ENCODE data around the gene HS3ST3A1.

HS3ST3A1 gene

DNA sequence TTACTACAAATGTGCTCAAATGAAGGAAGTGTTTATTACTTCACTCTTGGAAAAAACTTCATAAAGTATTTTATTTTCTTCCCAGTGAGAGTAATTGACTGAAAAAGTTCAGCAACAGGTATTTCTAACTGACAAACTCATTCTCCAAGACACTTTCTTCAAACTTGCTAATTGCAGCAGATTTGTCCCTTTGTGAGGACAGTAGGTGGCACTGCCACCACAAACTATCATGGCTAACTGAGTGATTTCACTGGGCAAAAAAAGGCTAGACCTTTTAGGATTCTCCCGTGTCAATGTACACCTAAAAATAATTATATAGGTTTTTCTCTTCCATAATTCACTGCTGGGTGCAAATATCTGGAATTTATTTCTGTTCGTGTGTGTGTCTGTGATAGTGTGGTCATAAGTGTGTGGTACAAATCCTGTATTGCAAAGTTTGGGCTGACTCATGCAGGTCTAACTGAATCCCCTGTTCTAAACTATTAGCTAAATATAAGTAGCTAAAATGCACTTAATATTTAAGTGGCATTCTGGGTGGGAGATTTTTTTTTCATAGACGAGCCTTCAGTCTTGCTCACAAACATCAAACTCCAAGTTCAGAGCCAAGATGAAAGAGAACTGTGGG lies 3.9 kb downstream of the HS3ST3A1 start:
- DNase-seq = peak in 1 of 2 experiments; percentile 57

DNA sequence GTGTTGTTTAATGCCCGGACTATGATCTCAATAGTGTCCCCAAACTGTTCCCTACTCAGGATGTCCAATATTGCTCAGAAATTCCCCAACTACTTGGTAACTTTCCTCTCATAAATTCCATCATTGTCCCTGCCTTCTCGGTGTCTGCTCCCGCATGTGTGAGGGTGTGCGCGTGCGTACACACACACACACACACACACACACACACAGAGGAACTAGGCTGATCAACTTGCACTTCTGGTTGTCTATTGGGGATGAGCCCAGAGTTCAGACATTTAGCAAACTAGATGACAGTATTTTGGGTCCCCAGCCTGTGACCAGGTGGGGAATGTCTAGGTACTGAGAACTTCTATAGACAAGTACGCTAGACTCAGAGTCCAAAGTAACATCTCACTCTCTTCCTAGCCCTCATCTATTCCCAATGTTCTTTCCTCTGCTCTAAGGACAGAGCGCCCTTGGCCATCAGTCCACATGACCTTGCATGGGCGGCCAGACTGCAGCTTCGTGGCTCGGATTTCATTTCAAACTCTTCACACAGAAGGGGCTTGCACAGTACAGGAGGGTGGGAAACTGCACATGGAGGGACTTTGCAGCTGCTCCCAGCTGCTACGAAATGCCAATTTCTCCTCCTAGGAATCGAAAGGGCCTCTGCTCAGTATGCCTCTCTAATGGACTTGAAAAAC lies 5.3 kb downstream of the HS3ST3A1 start:
- DNase-seq = no peak

DNA sequence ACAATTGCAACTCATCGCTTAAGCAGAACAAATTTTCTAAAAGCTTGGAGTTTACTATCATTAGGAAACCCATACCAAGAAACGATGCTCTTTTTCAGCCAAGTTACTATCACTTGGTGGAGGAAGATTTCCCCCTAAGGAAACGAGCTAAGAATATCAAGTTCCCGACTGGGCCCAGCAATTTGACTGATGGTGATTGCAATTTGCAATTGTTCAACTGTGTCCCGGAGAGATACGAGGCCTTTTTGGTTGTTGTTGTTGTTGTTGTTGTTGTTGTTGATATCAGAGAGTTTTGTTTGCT lies 6.2 kb downstream of the HS3ST3A1 start:
- DNase-seq = no peak

DNA sequence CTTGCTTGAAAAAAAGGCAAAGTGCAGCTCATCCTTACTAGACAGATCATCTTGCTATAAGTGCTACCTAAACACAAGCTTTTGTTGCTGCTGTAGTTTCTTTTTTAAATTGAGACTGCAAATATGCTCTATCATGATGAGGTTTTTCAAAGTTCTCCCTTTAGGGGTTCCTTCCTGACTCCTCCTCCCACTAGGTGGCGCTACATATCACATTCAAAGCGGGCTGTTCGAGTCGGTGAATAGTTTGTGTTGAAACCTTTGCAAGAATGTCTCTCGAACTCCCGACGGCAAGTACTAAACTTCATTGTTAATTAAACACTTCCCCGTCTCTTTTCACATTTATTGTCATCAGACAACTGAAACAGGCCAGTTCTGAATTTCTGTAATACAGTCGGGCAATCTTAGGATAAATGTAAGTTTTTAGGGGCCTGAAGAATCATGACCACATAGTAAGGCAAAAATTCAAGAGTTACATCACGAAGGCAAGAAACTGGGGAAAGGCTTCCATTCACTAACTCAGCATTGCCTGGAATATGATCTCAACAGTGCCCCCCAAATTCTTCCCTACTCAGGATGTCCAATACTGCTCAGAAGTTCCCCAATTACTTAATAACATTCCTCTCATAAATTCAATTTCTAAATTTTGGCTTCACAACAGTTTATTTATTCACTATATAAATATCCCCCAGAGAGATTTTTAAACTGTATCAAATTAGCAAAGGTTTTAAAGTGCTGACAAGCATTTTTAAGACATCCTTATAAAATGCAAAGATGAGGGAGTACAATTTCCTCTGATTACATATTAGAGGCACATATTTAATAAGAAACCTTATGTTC lies 6.7 kb downstream of the HS3ST3A1 start:
- DNase-seq = peak in 1 of 2 experiments; percentile 77

DNA sequence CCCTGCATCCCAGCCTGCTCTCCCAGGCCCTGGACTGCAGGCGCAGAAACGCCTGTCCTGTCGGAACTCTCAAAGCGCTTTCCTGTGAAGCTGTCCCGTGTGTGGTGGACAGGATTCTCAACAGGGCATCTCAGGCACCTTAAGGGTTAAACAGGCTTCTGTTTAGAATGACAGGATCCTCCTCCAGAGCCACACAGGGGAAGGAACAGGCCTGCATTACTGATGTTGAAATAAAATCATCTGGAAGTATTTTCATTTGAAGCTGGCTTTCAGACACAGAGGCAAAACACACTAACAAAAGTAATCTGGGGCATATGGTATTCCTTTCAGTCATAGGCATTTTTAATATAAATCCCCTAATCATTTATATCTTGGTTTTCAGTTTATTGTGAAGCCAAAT lies 7.4 kb downstream of the HS3ST3A1 start:
- DNase-seq = no peak

DNA sequence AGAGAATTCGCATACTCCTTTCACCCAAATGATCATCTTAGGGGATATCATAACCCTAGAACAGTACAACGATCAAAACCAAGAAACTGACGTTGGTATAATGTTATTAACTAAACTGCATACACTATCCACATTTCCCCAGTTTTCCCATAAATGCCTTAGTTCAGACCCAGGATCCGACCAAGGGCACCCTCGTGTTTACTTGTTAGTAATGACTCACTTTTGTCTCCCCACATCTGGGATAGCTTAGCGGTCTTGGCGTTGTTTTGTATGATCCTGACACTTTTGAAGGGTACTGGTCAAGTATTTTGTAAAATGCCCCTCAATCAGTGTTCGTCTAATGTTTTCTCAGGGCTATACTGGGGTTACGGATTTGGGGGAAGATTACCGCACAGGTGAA lies 8.0 kb downstream of the HS3ST3A1 start:
- DNase-seq = no peak

DNA sequence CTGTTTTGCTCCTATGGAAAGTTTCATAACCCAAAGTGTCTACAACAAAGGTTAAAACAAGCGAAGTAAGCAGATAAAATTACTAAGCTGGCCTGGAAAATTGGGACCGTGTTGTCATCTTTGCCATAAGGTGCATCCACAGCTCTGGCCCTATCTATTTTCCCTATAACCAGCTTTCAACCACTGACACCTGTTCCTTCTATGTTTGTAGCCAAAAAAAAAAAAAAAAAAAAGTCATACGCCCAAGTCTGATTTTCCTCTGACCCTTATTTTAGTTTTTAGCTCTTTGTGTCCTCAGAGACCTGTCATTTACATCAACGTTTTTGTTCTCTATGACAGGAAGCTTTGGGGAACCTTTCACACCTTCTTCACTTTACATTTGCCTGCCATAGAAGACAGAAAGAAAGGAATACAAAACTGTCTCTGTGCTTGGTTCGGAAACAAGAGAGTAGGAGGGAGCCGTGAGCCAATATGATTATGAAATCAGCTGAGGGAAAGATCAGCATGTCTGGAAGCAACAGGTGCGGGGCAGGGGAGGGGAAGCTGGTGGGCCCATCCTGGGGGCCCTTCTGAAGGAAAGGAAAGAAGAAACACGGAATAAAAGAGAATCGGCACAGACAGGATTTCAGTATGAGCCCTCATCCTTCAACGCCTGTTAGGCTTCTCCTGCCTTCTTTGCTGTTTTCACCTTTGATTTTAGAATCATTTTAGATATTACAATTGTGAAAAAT lies 8.5 kb downstream of the HS3ST3A1 start:
- no peak for DNase-seq

DNA sequence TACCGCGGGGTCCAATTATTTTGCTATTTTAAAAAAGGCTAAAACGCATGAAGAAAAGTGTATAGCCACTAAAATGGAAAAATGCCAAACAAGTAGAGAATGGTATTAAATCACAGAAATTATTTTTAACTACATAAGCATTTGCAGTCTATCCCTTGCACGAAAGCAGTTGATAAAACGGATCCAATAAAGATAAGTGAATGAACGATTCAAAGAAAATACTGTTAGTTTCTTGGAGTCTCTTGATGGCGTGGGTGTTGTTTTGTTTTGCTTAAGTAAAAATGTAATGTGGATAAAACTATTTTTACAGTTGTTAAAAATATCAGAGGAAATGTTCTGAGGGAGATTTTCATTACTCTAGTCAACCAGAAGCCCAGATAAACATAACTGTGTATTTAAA lies 9.3 kb downstream of the HS3ST3A1 start:
- DNase-seq = no peak

DNA sequence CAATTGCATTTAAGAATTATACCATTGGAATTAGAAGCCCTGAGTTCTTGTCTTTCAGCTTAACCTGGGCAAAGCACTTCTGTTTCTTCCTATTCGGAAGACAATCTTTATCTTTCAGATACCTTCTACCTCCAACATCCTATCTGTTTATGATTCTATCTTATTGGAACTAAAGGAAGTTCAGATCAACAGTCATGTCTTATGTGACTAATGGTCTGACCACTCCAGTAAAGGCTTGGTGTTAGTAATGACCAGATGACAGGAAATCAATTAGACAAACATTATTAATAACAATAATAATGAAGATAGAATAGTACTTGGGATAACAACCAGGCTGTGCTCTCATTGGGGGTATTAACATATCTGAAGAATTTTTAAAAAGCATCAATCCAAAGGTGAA lies 11.3 kb downstream of the HS3ST3A1 start:
- DNase-seq = no peak

DNA sequence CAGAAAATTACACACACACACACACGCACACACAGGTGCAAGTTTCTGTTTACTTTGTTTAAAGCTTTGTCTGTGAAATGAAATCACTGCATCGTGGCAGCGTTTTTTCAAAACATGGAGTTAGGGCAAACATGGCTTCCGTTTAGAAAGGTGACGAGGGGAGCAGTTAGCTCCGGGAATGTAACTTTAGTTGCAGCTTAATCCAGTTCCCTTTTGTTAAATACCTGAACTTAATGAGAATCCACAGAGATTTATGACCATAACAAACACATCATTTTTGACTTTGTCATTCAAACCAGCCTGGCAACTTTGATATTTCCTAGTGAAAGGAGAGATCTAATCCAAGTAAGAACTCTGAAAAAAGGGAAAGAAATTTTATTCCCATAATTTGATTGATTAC lies 12.1 kb downstream of the HS3ST3A1 start:
- no peak for DNase-seq

DNA sequence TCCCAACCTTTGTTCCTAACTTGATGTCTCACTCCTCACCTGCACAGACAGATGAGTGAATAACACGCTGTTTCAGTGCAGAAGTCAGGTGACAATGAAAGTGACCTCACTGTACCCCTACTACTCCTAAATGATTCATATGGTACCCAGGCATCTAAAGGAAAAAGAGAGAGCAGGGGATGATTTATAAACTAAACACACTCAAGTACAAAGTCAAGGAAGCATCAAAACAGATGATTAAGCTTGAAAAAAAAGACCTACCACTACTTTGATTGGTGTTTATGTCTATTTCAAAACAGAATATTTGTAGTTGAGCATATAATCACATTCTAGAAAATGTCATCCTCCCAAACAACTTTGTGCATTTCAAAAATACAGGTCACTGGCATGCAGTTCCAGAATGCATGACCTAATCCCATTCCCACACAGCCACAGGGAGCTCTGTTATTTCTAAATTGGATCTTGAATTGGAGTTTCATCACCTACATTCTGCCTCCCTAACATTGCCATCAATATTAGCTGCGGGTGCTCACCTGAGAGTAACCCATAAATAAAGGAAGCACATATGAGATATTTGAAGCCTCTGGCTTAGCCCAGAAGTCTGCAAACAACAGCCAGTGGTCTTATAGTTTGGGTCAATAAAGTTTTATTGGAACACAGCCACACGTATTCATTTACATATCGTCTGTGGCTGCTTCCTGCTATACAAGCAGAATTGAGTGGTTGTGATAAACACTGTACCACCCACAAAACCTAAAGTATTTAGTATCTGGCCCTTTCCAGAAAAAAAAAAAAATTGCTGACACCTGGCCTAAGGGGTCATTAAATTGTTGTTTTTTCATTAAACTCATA lies 14.0 kb downstream of the HS3ST3A1 start:
- no peak for DNase-seq

DNA sequence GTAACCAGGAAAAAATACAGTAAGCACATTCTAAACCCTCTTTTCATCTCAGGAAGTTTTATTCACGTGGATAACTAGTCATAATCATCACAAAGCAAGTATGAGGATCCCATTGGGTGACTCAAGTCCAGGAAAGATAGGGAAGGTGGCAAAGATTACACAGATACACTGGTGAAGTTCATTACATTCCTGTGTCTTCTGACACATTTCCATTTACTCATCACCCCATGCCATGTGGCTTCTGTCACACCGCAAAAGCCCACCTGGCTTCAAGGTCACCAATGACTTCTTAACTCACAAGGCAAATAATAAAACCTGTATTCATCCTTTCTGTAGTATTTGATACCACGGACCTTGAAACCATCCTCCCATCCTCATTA lies 17.0 kb downstream of the HS3ST3A1 start:
- no peak for DNase-seq

DNA sequence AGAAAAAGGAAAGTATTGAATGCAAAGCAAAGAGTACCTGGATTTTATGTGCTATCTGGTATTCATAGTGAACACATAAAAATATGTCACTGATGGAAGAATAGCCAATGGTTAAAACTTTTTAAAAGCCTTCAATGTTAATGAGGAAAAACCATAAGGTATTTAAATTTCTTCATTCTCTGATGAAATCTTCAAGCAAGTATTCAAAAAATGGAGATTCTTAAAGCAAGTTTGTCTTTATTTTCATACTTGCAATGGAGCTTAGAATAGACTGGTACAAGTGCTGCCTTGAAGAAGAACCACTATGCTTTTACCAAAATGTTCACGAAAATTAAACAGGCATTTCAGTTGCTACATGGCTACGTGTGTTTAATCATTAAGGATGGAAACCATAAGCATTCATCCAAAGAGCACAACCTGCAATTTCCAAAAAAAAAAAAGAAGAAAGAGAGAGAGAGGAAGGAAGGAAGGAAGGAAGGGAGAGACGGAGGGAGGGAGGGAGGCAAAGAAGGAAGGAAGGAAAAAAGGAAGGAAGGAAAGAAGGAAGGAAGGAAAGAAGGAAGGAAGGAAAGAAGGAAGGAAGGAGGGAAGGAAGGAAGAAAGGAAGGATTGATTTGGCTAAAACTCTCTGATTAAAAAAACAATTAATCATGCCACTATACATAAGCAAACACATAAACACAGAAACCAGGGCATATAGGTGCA lies 17.6 kb downstream of the HS3ST3A1 start:
- DNase-seq = no peak

DNA sequence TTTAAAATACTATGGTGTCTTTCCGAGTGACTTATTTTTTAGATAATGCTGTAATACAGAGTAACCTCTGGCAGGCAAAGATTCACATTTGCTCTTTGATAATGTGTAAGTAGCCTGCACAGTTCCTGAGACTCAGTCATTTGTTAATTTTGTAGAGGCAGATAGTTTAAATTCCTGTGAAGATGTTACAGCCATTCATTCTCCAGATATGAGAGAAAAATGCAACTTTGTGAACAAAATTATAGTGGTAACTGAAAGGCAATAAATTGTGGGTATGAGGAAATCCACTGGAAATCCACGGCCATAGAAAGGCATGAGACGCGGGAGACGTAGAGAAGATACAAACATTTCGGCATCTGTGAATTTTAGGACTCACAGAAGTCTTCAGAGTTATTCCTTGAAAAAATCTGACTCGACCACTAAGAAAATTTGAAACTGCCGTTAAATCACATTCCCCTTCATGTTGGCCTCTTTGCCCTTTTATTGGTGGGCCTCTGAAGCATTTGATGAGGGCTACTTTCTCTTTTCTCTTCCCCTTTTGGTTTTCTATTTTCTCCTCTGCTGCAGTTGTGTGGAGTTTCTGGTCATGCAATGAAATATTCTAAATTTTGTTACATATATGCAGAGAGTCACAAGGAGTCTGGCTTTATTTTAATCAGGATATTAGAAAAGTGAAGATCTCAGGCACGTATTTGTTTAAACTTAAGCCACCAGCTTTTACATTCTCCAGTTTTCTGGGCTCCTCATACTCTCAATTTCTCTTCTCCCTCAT lies 18.8 kb downstream of the HS3ST3A1 start:
- DNase-seq = no peak

DNA sequence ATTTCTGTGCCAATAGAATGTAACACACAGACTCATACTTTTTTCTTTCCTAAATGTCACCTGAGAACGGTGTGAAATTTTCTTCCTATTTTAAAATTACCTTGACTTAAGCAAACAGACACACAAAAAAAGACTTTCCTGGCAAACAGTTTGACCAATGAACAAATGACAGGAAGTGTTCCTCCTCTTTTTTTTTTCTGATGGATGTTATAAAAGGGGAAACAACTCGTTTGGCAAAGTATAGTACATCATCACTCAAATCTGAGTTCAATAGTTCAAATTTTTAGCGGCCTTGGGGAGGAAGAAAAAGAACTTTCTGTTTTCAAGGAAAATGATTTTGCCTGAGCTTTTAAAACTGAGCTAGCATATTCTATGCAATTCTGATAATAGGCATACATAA lies 19.8 kb downstream of the HS3ST3A1 start:
- DNase-seq = no peak

DNA sequence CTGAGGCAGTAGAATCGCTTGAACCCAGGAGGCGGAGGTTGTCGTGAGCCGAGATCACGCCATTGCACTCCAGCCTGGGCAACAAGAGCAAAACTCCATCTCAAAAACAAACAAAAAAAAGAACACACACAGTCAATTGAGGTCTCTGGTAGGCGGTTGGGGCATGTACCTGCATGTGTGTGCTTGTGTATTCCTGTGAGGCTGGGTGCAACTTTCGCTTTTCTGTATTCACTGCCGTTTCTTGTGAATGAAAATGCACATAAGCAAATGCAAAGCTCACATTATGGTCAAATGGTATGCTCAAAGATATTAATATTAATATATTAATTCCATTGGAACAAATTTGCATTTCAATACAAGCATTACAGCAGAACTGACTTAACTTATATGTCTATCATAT lies 20.9 kb downstream of the HS3ST3A1 start:
- DNase-seq = no peak

DNA sequence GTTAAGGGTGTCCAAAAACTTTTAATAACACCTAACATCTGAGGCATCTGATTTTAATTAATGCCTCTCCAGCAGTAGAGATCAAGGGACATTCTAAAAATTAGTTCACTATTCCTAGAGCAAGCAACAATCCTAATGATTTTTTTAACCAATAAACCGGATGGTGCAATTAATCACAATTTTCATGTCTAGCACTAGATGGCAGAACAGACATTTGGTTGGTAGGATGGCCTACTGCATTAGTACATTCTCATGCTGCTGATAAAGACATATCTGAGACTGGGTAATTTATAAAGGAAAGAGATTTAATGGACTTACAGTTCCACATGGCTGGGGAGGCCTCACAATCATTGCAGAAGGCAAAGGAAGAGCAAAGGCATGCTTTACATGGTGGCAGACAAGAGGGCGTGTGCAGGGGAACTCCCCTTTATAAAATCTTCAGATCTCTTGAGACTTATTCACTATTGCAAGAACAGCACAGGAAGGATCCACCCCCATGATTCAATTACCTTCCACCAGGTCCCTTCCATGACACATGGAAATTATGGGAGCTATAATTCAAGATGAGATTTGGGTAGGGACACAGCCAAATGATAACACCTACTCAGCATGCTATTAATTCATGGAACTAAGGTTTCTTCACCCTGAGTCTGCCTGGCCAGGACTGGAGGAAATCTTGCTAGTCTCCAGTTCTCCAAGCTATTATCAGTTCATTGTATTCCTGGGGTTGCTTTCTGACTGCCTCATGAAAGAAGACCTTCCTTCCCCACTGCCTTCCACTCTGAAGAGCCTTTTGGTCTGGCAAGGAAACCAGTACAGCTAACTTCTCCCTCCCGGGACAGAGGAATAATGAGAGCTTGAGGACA lies 24.8 kb downstream of the HS3ST3A1 start:
- no peak for DNase-seq

DNA sequence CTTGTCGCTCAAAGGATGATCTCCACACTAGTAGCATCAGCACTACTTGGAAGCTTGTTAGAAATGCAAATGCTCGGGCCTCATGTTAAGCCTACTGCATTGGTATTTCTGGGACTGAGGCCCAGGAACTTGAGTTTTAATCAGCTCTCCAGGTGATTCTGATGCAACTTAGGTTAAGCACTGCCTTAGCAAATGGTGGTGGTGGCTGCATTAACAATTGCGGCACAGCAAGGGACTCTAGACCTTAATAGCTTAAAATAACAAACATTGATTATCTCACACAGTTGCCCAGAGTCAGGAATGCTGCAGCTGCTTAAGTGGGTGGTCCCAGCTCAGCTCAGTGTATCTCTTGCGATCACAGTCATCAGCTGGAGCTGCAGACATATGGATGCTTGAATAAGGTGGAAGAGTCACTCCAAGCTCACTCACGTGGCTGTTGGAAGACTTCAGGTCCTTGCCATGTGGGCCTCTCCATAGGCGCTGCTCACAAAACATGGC lies 25.8 kb downstream of the HS3ST3A1 start:
- no peak for DNase-seq

DNA sequence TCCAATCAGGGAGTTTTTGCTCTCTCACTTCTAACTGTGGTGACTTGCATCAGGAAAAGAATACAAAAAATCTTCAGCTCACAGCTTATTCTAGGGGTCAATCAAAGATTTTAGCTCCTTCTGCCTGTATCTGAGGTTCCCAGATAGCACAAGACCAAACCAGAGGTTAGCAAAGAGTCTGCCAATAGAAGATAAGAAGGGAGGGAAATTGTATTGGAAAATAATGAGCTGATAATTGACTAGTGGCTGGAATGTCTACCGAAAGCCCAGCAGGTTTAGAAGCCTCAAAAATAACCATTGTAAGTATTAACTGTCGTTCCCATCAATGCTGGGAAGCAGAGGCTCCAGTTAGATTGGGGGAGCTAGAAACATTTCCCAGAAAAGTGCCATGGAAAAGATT lies 26.3 kb downstream of the HS3ST3A1 start:
- DNase-seq = no peak

DNA sequence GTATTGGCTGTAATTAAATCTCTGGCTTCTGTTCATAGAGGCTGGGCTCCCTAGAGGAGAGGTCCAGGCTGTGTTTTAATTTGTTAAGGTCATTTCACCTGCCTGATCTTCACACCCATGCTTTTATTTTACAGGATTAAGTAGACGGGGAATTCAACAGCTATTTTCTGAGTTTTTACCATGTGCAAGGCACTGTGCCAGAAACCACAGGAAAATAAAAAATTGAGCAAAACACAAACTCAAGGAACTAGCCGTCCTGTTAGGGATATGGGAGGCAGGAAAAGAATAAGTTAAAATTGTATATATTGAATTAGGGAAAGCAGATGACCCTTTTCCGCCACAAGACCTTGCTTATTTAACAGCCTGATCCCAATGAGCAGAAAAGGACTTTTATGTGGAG lies 29.1 kb downstream of the HS3ST3A1 start:
- no peak for DNase-seq

All from SW 1271 (cell line).